D721Med (cell line): ENCODE data around the gene RNF144A.

Source experiments
- DNase-seq: peaks from one replicate; pipeline ENCODE4 v3.0.0; 2011; ENCODE audit warnings: low spot score; ENCODE audit not compliant: insufficient read length
- FAIRE-seq: peaks from 2 replicates; lab custom pipeline; 2011; peaks lifted over from hg19 to GRCh38; lab: Jason Lieb, UNC
- CTCF ChIP-seq: IDR thresholded peaks from 2 replicates; pipeline ENCODE4 v1.5.1; 2012; ENCODE audit warnings: mild to moderate bottlenecking, control low read depth; ENCODE audit not compliant: insufficient read depth; ENCODE audit errors: missing control alignments

RNF144A gene

GRCh38 chr2:6908291-6908690 lies 8.9 kb upstream of the RNF144A start:
- FAIRE-seq = no peak

GRCh38 chr2:6909431-6910385 lies 7.5 kb upstream of the RNF144A start:
- FAIRE-seq (no peak), DNase-seq (no peak)
- TF ChIP-seq CTCF = no peak

More at GRCh38 chr2:6908291-6908690, 8.9 kb upstream of the RNF144A start:
- no peak for TF ChIP-seq CTCF
- DNase-seq = no peak

- FAIRE-seq (no peak), DNase-seq (no peak)
- TF ChIP-seq CTCF = no peak
Observed at GRCh38 chr2:6911721-6912120, 5.5 kb upstream of the RNF144A start.

- no peak for FAIRE-seq
- TF ChIP-seq CTCF = no peak
- no peak for DNase-seq
Observed at GRCh38 chr2:6913415-6914157, 3.6 kb upstream of the RNF144A start.

- FAIRE-seq (no peak), DNase-seq (no peak)
- TF ChIP-seq CTCF = no peak
Observed at GRCh38 chr2:6914828-6915227, 2.4 kb upstream of the RNF144A start.

GRCh38 chr2:6915399-6915798 lies 1.8 kb upstream of the RNF144A start:
- FAIRE-seq (no peak), DNase-seq (no peak)
- TF ChIP-seq CTCF = no peak
